ENCODE measurements around the gene LENEP.
"Not testable (repeated sequence)": the region's sequence is repeated elsewhere in the genome, so short reads cannot be mapped to it uniquely, and the experiment has no call there.

The LENEP gene

DNA sequence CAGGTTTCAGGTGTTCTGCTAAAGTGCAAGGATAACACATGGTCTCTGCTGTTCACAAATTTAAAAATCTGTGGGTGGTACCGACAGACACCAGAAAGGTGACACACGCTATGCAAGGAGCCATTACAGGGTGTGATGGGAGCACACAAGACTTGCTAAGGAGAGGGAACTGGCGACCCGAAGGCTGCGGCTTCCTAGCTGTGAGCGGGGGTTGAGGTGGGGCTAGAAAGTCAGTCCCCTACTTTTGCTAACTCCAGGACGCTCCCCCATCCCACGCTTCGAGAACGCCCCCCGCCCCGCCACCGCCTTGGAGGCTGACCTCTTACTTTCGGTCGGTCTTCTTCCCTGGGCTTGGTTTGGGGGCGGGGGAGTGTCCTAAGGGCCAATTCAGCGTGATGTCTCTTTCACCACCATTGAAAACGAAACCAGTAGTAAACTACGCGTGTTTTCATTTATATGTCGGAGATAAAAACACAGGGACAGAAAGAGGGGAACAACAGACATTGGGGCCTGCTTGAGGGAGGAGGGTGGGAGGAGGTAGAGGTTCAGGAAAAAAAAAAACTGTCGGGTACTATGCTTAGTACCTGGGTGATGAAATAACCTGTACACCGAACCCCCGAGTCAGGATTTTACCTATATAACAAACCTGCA lies 17.9 kb upstream of the LENEP start:
- DNase-seq: peak; percentile 69

GRCh38 chr1:154977762-154978161 lies 15.6 kb upstream of the LENEP start:
- DNase-seq: not testable (repeated sequence)

GRCh38 chr1:154978360-154978759 lies 15.0 kb upstream of the LENEP start:
- no peak for DNase-seq

DNA sequence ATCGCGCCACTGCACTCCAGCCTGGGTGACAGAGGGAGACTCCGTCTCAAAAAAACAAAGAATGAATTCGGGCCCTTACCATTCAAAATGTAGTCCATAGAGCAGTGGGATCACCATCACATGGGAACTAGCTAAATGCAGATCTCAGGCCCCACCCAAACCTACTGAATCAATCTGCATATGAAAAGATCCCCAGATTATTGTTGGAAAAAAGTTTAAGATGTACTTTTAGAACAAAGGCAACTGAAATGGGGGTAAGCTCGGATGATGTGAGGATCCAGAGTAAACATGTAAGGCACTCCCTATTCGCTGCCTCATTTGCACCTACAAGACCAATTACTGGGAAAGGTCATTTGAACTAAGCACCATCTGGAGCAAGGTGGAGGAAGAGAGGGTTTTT lies 11.0 kb upstream of the LENEP start:
- no peak for DNase-seq

DNA sequence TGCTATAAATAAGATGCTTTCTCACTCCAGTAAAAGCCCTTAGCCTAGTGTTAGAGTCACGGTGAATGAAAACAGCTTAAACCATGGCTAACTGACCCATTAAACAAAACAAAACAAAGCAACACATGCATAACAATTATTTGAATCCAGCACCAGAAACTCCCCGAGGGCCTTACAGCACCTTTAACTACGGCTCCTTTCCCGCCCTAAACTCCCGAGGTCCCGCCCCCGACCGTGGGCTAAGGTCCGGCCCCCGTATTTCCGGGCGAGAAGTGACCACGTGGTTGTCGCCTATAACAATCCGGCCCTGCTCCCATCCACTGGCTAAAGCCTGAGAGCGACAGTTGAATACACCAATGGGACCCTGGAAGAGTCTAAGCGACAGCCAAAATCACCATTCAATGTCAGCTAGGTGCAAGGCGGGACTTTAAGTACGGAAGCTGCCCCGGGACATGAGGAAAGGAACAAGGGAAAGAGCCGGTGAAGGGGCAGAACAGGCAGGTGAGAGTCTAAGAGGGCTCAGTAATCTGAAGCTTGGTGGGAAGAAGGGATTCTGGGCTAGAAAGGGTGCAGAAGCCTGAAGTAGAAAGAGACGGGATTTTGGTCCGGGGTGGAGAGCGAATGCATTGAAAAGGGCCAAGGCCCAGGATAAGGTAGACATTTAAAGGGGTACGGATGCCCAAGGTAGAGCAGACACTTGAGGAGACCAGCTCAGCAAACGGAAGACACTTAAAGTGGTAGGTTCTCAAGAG lies 10.3 kb upstream of the LENEP start, which contains the start of gene FLAD1:
Gene FLAD1, plus strand, starts transcription at position 448 of the 752 bp plus-strand sequence. CDS start 351 bp downstream, outside the sequence.
- DNase-seq: peak; percentile 100

DNA sequence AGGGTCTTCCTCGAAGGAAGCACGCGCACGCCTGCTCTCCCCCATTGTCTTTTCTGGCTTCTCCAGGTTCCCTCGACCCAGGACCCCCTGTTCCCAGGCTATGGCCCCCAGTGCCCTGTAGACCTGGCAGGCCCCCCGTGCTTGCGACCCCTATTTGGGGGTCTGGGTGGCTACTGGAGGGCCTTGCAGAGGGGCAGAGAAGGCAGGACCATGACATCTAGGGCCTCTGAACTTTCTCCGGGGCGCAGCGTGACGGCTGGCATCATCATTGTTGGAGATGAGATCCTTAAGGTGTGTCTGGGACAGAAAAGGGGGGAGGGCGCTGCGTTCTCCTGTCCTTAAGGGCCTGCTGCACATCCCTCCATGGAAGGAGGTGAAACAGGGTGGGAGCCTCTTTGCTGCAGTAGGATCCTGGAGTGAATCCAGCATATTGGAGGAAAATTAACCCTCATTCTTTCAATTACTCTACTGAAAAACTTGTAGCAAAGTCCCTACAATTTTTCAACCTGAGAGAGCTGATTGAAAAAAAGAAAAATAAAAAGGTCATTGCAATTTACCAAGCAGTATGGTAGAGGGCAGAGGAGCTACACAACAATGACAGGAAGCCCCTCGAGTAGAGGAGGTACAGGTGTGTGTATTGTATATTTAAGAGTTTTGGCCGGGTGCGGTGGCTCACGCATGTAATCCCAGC lies 9.5 kb upstream of the LENEP start:
- DNase-seq: no peak

DNA sequence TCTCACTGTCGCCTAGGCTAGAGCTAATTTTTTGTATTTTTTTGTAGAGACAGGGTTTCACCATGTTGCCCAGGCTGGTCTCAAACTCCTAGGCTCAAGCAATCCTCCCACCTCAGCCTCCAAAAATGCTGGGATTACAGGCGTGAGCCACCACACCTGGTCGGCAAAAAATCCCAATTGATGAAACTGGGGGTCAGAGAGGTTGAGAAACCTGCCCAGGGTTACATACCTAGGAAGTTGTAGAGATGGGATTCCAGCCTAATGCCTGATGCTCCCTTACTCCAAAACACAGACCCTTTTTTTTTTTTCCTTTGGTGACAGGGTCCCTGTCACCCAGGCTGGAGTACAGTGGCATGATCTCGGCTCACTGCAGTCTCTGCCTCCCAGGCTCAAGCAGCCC lies 6.7 kb upstream of the LENEP start:
- DNase-seq: not testable (repeated sequence)

DNA sequence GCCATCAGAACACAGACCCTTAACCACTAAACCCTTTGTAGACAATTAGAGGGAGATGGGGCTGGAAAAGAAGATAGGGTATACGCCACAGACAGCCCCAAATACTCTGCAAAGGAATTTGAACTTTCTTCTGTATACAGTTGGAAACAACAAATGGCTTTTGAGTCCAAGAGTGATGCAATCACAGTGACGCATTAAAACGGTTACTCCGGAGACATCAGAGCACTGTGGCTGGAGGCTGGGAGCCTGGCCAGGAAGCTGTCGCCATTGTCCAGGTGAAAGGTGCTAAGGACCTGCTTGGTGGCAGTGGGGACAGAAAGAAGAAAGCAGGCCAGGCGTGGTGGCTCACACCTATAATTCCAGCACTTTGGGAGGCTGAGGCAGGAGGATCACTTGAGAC lies 6.1 kb upstream of the LENEP start:
- DNase-seq: no peak

- DNase-seq: no peak
These were observed 5.1 kb upstream of the LENEP start for GRCh38 chr1:154988058-154988954.

DNA sequence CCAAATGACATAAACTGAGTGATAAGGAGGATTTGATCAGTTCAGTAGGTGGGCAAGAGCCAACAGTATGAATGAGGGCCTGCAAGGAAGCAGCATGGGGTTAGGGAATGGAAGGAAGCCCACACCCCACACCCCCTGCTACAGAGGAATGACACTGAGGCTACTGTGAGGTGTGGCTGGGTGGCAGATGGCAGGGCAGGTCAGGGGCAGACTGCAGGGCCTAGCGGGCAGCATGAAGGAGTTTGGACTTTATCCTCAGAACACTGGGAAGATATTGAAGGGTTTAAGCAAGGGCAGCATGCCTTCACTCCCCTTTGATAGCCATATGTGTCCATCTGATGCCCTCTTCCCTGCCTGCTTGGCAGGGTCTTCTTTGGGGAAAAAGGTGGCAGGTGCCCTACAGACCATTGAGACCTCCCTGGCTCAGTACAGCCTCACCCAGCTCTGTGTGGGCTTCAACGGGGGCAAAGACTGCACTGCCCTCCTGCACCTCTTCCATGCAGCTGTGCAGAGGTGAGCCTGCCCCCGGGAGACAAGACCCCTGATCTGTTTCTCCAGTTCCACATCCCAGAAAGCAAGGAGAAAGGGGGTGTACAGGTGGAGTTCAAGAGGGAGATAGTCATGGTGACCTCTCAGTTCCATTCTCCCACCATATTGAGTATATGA lies 4.1 kb upstream of the LENEP start:
- no peak for DNase-seq

DNA sequence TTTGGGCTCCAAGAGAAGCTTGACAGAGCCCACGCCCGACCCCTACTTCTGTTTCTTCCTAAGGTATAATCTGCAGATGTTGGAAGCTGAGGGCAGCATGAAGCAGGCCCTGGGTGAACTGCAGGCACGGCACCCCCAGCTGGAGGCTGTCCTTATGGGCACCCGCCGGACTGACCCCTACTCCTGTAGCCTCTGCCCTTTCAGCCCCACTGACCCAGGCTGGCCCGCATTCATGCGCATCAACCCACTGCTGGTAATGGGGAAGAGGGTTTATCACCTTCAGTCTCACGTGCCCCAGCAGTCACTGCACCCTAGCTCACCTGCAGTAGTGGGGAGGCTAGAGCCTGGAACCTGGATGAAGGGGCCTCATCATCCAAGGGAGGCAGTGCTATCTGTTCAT lies 3.1 kb upstream of the LENEP start:
- no peak for DNase-seq

GRCh38 chr1:154992721-154993571 lies 440 bp upstream of the LENEP start:
- no peak for DNase-seq

DNA sequence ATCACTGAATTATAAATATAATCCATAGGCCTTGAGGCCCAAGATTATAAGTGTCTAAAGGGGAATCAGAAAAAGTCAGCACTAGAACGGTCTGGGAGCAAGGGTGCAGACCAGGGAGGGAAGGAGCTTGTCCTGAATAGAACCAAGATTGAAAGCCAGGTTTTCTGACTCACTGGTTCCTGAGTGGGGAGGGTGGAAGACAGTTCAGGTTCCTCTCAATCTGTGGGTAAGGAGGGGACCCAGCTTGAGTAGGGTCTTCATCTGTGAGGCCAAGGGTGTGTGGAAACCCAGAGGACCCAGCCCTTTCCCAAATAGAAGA lies 842 bp downstream of the LENEP start:
- no peak for DNase-seq

- DNase-seq: no peak
These were observed 1.2 kb downstream of the LENEP start for GRCh38 chr1:154994591-154994990.

DNA sequence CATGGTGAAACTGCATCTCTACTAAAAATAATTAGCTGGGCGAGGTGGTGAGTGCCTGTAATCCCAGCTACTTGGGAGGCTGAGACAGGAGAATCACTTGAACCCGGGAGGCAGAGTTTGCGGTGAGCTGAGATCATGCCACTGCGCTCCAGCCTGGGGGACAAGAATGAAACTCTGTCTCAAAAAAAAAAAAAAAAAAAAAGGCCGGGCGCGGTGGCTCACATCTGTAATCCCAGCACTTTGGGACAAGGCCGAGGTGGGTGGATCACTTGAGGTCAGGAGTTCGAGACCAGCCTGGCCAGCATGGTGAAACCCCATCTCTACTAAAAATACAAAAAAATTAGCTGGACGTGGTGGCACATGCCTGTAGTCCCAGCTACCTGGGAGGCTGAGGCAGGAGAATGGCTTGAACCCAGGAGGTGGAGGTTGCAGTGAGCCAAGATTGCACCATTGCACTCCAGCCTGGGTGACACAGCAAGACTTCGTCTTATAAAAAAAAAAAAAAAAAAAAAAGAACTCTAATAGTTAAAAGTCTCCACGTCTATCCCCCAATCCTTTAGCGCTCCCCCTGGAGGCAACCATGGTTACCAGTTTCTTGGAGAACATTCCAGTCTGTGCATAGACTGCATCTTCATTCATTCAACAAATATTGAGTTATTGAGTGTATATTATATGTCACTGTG lies 2.1 kb downstream of the LENEP start:
- DNase-seq: not testable (repeated sequence)

- DNase-seq: no peak
These were observed 3.7 kb downstream of the LENEP start for GRCh38 chr1:154996966-154997701.

DNA sequence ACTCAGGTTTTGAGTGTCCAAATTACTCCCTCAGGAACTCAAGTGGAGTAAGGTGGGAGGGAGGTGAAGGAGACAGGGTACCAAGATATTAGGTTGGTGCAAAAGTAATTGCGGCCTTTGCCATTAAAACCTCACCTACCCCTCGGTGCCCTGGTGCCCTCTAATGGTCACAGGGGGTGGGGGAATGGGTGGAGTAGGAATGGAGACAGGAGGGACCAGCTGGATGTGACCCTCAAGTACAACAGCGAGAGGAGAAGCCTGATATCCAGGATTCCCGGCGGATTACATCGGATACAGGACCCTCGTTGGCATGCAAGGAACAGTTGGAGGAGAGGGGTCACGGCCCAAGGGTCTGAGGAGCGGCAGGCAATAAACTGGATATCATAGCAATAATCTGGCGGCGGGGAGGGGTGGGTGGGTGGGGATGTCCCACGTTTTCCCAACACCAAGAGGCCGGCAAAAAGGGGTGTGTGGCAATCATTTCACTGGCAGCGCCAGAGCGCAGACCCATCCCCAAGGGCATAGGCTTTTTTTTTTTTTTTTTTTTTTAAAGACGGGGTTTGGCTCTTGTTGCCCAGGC lies 4.9 kb downstream of the LENEP start:
- DNase-seq: no peak

GRCh38 chr1:154998818-154999570 lies 5.6 kb downstream of the LENEP start:
- DNase-seq: peak; percentile 88

Measured in activated CD4-positive, alpha-beta T cell treated with anti-CD3 and anti-CD28 coated beads, Interleukin-2, amount 50 U/mL, for 16 hours (primary cell).